Activated CD8-positive, alpha-beta memory T cell treated with anti-CD3 and anti-CD28 coated beads, Interleukin-2, amount 50 U/mL, for 1 hour (primary cell): Measurements from ENCODE around the gene TACC2.

Source experiments
- DNase-seq: peaks from one replicate; pipeline ENCODE4 v3.0.0-alpha.2; 2020; ENCODE audit errors: extremely low read depth

The TACC2 gene

DNA sequence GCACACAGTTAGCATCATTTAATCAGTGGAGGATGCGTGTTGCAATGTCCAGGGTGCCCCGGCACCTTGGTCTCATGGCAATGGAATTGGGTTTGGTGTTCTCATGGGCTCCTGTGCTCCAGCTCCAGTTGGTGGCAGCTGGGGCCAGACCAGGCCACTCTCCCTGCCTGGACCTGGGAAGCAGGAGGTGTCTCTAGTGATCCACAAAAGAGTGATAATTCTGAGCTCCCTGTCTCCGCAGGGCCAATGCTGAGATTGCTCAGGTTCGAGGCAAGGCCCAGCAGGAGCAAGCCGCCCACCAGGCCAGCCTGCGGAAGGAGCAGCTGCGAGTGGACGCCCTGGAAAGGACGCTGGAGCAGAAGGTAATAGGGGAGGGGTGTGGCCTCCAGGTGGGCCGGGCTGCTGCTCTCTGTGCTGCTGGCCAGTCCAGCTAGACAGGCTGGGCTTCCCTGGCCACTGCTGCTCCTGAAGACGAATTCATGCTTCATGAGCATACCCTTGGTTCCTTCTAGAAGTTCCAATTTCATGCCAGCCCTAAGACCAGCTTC is 260.4 kb downstream of the TACC2 start:
- no peak for DNase-seq

DNA sequence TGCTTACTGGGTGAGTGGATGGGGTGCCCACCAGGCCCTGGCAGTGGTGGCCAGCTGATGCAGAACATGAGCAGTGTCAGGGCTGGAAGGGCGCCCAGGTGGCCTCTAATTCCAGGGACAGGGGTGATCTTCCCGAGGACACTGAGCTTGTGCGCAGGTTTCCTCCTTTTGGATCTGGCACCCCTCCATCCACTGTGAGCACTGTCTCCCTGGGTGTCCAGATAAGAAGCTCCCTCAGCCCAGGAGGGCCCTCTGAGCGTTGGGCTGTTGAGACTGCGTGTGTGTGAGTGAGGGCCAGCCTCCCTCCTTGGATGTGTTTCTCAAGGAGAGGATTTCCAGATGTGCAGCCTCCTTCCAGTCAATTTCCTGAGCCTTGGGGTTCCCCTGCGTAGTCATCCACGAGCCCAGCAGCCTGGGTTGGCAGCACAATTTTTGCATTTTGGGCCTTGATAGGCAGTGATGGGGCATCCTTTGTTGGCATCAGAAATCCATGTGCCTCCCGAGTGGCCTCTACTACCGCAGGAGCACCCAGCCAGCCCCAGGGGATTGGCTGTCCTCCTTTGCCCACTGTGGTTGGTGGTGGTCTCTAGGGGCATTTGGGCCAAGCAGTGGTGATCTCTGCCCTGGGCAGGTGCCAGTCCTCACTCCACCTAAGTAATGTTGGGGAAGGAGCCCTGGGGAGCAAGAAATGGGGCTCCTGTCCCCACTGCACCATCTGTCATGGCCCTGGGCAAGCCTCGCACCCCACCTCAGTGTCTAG is 261.2 kb downstream of the TACC2 start:
- DNase-seq = no peak

DNA sequence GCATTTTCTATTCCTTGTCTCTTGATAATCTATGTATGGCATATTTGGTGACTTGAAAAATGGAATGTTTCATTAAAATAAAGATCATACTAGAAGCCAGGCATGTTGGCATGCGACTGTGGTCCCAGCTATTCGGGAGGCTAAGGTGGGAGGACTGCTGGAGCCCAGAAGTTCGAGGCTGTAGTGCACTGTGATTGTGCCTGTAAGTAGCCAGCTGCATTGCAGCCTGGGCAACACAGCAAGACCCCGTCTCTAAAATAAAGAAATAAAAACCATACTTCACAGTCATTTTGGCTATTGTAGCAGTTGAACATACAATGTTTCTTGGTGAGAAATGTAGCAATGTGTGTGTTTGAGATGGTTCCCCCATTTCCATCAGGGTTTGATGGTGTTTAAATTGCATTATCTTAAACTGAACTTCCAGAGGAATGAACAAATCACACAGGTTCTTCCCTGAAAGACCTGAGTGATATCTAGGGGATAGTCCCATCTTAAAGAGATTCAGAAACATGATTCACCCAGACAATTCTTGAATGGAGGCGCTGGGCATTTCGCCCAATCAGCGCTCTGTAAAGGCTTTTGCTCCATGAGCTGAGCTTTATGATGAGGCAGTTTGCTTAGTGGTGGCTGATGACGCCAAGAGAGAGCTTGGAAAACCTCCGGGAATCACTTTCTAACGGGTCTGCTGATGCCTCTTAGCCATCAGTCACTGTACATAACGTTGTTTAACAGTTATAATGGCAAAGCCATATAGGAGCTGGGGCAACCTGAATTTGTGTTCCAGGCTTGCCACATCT is 262.7 kb downstream of the TACC2 start:
- DNase-seq = no peak

DNA sequence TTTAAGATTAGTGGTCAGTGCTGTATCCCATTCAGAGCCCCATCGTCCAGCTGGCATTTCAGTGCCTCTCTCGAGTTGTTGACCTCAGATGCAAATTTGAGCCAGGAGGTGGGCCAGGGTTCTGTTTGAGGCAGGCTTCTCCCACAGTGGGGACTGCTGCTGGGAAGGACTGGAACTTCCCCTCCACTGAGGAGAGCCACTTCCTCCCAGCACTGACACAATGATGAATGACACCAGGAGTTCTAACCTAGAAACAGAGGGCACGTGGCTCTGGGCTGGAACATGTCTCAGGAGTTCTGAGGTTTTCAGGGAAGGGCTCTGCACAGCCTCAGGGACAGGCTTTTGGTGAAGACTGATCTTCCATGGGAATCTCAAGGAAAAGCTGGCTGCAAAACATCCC is 263.8 kb downstream of the TACC2 start:
- no peak for DNase-seq

DNA sequence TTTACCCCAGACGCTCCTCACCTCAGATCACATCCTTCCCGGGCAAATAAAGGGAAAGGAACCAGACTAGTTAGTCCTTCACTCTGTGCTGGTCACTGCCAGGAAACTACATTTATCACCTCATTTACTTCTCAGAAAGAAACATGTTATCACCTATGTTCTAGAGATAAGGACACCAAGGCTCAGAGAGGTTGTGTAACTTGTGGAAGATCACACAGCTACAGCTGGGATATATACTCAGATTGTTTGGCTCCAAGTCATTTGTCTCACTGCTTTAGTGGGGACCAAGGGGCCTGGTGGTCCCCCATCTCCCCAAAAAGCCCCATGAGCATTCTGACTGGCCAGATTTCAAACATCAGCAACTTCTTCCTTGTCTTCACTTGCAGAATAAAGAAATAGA is 264.6 kb downstream of the TACC2 start:
- no peak for DNase-seq

DNA sequence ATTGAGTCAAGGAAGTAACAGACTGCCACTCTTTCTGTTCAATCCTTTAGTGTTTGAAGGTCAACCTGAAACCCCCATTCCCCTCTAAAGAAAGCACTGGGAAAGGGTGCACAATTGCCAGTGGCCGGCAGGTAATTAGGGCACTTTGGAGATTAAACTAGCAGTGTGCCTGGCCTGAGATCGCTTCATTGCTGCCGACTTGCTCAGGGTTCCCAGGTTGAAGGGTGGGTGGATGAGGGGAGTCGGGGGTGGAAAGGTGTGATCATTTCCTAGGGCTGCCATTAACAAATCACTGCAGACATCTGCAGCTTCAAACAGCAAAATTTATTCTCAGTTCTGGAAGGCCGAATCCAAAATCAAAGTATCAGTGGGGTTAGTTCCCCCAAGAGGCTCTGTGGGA is 265.9 kb downstream of the TACC2 start:
- DNase-seq = no peak

DNA sequence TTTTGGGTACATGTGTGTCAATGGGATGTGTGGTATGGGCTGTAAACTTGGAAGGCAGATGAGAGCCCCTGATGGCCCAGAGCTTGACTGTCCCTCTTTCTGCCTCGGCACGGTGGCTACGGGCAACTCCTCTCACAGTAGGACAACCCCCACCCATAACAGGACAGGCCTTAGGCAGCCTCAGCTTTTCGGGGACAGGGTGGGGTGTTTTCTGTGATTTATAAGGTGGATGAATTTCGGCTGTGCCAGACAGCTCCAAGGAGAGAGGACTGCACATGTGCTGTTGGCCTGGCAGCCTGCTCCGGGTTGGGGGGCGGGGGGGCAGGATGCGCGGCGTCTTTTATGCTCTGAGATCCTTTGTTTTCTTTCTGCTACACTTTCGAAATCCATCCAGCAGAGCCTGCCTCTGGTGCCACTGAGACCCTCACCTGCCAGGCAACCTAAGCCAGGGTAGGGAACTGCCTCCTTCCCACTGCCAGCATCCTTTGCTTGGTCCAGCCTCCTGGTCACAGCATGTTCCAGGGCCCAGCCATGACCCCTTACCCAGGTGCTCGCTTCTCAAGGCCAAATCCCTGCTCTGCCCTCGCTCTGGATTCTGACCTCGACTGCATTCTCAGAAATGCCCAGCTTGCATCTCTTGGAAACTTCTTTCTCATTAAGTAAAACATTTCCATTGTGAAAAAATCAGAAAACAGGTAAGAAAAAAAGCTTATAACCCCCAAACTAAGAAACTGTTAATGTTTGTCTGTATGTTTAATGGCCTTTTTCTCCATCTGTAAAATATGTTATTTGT is 266.7 kb downstream of the TACC2 start:
- no peak for DNase-seq

DNA sequence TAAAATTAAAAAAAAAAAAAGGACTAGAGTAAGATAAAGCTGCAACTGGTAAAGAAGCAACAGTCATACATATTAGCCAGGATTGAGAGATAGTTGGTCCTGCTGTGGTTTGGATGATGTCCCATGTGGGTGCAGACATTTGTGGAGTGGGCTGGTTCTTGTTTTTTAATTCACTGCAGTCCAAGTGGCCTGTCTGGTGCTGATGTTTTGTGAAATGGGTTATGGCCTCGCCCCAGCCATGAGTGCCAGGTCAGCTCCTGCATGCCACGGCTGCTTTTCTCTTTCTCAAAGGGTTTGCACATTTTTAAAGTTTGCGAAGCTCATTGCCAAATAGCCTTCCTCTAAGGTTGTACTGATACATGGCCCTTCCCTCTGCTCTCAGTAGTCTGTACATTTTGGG is 268.1 kb downstream of the TACC2 start:
- DNase-seq = no peak

DNA sequence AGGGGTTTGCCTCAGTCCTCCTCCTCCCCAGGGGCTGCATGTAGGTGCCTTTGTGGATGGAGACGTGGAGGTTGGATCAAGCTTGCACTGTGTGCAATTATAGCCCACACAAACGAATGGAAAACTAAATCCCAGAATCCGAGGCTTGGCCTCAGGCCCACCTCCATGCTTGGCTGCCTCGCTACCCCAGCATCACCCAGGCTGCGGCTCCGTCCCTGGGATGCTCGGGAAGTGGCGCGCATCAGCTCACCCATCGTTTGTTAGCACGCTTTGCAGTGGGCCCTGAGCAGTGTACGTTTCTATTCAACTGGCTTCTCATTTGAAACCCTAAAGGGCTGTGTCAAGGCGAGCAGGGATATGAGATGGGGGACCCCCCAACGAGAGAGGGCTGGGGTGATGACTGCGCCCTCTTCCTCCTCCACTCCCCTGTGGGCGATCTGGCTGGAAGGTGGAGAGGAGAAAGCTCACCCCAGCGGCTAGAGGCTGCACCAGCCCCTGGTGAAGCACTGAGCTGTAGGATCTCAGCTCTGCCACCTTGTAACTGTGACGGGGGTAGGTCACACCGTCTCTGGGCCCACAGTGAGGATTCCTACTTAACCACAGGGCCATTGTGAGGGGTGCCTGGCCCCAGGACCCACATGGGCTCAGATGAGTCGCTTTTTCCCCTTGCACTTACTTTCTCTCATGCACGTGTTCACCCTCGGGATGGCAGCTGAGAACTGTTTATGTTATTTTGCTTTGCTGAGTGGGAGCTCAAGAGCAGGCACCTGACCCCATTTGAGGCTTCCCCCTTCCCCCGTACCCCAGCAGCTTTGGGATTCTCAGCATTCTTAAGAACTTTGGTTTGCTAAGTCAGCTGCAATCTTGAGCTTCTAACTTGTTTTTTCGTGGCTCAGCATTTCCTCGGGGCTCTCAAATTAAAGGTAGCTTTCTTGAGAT is 269.4 kb downstream of the TACC2 start:
- DNase-seq = no peak

DNA sequence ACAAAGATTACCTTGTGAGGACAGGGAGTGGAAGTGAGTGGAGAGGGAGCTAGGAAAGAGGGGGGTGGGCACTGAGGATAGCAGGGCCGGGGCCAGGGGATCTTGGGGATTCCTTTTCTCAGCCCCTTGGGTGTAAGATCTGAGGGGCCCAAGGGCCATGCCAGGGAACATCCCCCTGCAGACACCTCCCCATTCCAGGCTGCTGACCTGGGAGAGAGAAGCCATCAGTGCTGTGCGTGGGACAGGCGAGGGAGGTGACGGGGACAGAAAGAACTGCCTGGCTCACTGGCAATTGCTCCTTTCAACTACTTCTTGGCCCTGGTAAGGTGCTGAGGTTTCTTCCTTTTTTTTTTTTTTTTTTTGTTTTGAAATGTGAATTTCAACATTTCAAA is 270.1 kb downstream of the TACC2 start:
- DNase-seq = no peak

DNA sequence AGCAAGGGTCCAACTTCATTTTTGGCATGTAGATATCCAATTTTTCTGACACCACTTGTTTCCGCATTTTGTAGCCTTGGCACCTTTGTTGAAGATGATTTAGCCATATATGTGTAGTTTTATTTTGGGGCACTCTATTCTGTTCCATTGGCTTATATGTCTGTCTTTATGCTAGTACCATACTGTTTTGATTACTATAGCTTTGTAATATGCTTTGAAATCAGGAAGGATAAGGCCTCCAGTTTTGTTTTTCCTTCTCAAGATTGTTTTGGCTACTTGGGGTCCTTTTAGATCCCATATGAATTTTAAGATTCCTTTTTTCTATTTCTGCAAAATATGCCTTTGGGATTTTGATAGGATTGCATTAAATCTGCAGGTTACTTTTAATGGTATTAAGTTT is 272.6 kb downstream of the TACC2 start:
- no peak for DNase-seq

DNA sequence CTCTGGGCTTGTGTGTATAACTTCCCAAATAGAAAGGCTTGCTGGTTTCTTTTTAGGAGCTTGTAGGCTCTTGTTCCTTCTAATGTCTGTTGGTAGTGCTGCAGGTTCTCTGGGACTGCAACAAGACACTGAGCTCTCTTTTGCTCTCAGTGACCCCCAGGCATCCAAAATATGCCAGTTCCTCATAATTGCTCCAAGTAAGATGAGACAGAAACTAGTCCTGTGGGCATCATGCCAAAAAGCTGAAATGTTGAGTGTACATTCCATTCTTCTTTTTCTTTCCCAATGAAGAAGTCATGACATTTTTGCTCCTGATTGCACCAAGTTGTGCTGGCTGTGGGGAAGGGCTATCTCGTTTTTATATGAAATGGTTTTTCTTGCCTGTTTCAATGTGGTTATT is 275.0 kb downstream of the TACC2 start:
- DNase-seq = no peak

DNA sequence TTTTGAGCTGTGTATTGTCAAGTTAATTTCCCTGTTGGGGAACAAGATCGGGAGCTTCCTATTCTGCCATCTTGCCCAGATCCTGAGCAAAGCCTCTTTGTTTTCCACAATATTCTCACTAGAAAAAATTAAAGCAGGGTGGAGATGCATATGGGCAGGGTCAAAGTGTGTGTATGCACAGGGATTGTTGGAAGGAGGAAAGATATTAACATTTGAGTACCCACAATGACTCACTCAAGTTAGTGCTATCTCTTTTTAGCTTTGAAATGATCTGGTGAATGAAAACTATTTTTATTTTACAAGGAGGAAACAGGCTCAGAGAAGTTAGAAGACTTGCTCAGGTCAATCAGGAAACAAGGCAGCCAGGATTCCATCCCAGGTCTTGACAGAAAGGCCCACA is 275.5 kb downstream of the TACC2 start:
- no peak for DNase-seq

DNA sequence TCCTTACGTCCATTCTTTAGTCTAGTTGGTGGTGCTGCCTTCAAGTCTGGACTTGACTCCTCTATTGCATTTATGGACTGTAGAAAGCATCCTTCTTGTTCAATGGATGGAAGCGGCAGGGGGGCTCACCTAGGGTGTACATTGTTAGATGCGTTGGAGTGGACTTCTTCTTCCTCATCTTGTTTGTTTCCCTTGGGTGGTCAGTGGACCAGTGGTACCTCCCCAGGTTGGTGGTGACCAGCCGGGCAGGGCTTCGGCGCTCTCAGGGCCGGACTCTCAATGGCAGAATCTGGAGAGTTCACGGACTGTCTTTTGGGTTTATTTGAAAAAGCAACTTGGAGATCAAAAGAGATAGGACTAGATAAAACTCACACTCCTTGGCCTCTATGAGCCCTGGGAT is 276.0 kb downstream of the TACC2 start:
- no peak for DNase-seq

DNA sequence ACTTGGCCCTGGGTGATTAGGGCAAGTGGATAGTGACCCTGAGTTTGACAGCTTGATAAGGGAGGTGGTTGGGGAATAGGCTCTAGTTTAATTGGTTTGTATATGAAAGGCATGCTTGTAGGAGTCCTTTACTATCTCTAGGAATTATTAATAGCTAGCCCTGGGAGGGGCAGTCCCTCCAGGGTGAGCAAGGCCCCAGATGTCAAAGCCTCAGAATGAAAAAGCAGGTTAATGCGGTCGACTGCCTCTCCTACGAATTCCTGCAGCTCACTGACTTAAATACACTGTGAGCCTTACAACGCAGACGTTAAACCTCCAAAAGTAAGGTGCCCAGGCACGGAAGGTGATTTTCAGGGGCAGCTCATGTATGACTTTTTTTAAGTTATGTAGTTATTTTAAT is 276.9 kb downstream of the TACC2 start:
- no peak for DNase-seq

DNA sequence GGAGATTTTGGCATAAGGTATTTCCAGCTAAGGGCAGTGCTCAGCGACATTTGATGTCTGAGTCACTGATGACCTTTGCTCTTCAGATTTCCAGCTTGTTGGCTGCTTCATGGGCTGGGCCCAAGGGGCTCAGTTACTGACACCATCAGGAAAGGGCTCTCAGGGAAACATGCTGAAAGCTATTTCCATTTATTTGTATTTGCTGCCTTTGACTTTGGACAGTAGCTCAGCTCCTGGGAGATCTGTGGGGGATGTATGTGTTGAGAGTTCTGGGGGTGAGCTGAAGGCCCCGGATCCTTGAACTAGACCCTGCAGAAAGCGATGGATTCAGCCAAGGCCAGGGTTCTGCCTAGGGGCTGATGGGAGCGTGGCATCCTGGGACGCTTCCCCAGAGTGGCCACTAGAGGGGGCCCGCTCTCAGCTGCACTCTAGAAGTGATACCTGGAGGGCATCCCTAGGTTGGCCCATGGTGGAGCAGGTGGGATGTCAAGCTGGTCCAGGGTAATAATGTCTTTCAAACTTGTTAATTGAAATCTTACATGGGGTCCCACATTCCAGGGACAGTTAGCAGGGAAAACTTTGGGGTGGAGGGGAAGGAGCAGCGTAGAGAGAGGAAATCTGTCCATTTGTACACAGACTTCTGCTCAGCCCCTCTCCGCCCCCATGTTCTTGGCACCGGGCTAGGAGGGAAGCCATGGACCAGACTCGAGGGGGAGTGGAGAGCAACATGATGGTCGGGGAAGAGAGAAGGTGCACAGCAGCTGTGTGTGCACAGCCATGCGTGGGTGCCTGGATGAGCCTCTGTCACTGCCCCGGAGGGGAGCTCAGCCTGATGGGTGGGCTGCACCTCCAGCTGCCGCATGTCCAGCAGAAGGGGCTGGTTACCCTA is 279.1 kb downstream of the TACC2 start:
- DNase-seq = no peak

DNA sequence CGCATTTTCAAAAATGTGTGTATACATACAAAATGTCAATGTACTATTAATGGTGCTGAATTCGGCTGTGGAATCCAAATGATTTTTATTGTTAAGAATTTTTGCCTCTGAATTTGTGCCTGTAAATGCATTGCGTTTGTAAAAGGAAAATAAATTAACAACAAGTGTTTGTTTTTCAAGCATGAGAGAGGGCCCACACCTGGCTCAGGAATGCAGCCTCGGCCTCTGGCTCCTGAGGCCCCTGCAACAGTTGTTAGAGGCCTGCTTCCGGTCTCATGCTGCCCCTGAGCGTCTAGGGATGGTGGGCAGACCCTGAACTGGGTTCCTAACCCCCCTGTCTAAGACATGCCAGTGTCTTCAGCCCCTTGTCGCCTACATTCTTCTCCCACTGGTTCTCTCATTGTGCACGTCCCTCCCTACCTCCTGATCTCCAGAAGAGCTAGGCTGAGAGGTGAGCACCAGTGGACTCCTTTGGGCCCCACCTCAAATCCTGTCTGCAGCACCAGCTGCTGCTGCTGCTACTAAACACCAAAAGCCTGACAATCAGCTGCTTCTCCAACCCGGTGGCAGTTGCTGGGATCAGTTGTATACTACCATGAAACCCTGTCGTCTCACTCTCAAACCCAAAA is 280.2 kb downstream of the TACC2 start:
- DNase-seq = no peak

DNA sequence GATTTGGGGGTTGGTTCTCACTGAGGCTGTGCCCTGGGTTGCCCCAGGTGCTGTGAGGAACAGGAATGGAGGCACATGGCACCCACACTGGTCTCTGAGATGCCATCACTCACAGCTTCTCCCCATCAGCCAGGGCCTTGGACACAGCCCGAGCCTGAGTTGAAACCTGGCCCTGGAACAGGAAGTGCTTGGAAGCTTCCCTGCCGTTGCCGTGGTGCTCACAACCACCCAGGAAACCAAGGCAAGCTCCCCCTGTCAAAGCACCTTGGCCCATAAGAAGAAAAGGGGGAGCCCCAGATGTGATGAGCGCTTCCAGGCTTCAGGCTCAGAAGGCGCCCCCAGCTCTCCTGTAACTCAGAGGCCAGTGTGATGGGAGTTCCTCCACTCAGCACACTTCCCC is 282.1 kb downstream of the TACC2 start, which contains the start of gene BTBD16:
TSS of gene BTBD16 (plus strand) at position 221 of the 400 bp plus-strand sequence. CDS start 3,786 bp downstream, outside the sequence.
- DNase-seq = no peak

DNA sequence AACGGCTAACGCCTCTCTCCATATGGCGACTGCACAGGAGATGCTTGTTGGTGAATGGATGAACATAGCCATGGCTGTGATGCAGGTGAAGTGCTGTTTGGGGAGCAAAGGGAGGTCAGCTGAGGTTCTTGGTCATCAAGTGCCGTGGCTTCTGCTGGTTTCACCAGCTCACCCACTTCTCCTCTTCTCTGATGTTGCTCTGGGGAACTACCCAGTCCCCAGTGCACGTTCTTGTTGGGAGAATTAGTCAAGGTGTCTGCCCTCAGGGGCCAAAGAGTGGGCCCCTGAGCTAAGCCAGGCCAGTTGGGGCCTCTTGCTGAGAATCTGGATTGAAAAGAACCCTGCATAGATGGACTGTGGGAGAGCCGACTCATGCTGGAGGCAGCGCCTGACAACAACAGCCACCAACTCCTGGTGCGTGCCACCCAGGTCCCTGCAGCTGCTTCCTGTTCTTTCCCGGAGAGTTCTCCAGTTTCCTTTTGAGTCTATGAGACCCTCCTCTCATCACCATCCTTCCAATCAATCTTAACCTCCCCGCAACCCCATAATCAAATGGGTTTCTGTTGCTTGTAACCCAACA is 285.1 kb downstream of the TACC2 start:
- DNase-seq = no peak
